ENCODE measurements around the gene TNFRSF18.
"Not testable (repeated sequence)": the region's sequence is repeated elsewhere in the genome, so short reads cannot be mapped to it uniquely, and the experiment has no call there.

TNFRSF18 gene

GRCh38 chr1:1179346-1179982 lies 26.9 kb downstream of the TNFRSF18 start:
- no peak for DNase-seq (ENCODE audit: low read depth)

DNA sequence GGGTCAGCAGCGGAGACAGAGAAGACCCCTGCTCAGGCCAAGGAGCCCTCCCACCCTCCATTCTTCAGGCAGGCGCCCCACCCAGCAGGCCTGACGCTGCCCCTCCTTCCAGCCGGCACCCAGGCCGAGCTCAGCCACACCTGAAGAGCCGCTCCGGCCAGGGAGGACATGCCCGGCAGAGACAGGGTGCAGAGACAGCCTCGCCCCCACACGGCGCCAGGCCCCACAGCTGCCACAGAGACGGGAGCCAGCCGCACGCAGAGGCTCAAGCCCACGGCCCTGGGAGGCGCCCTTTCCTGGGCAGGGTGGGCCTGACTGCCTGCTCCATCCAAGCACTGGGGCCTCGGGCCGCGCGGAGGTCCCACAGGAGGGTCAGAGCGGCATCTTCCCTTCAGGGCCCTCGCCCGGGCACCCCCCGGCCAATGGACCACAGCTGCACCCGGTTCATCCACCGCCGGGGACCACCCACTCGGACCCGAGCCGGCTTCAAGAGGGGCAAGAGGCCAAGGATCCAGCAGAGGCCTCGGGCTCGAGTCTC lies 27.5 kb downstream of the TNFRSF18 start:
- DNase-seq (ENCODE audit: low read depth): no peak

GRCh38 chr1:1177452-1178206 lies 28.8 kb downstream of the TNFRSF18 start:
- no peak for DNase-seq (ENCODE audit: low read depth)

DNA sequence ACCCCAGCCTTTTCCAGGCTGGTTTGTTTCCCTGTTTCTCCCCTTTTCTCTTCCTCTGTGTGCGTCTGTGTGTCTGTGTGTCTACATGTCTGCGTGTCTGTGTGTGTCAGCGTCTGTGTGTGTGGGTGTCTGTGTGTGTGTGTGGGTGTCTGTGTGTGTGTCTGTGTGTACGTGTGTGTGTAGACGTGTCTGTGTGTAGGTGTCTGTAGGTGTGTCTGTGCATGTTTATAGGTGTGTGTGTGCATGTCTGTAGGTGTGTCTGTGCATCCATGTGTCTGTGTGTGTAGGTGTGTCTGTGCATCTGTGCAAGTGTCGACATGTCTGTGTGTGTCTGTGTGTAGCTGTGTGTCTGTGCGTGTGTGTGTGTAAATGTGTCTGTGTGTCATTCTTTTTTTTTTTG lies 29.5 kb downstream of the TNFRSF18 start:
- no peak for DNase-seq (ENCODE audit: low read depth)

GRCh38 chr1:1176063-1176761 lies 30.2 kb downstream of the TNFRSF18 start:
- not testable (repeated sequence) for DNase-seq (ENCODE audit: low read depth)

DNA sequence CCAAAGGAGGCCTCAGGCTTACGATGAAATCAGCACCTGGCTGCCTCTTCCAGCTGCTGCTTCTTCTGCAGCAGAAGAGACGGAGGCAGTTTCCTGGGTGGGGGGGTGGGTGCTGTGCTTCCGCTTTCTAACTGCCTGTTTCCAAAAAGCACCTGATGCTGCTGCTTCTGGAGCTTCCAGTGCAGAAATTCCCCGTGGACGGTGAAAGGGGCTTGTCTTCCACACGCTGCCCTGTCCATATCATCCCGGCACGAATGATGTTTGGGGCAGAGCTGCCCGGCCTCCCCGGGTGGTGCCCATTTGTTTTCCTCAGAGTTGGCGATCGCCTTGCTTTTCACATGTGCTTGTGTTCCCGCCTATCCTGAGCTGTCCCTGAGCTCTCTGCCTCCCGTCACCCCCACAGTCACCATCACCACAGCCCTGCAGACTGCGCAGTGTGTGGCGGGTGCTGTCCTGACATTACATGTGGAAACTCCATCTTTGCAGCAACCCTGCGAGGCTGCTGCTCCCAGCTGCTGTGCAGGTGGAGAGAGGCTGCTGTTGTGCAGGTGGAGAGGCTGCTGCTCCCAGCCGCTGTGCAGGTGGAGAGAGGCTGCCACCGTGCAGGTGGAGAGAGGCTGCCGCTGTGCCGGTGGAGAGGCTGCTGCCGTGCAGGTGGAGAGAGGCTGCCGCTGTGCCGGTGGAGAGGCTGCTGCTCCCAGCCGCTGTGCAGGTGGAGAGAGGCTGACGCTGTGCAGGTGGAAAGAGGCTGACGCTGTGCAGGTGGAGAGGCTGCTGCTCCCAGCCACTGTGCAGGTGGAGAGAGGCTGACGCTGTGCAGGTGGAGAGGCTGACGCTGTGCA lies 30.9 kb downstream of the TNFRSF18 start:
- DNase-seq (ENCODE audit: low read depth): no peak

GRCh38 chr1:1173793-1174415 lies 32.5 kb downstream of the TNFRSF18 start, which contains the start of gene TTLL10:
TSS of gene TTLL10 (plus strand) at chr1:1173880. CDS start at chr1:1179216, 5,336 bp downstream.
- DNase-seq (ENCODE audit: low read depth): no peak

GRCh38 chr1:1173061-1173792 lies 33.2 kb downstream of the TNFRSF18 start:
- no peak for DNase-seq (ENCODE audit: low read depth)

DNA sequence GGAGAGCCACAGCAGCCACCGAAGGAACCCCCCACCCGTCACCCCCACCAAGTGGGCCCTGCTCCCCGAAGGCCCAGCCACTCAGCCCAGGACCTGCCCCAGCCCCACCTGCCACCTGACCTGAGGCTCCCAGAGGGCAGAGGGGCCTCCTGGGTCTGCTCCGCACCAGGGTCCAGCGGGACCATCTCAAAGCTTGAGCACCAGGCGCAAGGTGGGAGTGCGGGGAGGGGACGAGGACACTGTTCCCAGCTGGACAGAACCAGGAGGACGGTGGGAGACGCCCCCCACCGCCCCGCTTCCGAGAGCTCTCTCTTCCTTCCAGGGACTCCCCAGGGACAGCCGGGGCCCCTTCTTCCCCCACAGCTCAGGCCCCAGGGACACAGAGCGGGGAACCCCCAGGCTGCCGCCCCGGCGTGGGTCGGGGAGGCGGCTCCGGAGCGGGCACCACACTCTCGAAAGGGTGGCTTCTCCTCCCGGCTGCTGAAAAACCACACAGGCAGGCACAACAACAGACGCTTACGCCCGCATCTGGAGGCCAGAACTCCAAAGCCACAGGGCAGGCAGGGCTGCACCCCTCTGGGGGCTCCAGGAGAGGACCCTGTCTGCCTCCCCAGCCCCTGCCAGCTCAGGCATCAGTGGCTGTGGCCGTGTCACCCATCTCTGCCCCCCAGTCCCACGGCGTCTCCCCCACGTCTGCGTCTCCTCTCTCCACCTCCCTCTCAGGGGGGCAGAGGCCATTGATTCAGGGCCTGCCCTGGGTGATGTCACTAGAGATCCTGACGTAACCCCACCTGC lies 34.6 kb downstream of the TNFRSF18 start:
- no peak for DNase-seq (ENCODE audit: low read depth)

- DNase-seq (ENCODE audit: low read depth): no peak
Observed at GRCh38 chr1:1171161-1171545, 35.2 kb downstream of the TNFRSF18 start.

DNA sequence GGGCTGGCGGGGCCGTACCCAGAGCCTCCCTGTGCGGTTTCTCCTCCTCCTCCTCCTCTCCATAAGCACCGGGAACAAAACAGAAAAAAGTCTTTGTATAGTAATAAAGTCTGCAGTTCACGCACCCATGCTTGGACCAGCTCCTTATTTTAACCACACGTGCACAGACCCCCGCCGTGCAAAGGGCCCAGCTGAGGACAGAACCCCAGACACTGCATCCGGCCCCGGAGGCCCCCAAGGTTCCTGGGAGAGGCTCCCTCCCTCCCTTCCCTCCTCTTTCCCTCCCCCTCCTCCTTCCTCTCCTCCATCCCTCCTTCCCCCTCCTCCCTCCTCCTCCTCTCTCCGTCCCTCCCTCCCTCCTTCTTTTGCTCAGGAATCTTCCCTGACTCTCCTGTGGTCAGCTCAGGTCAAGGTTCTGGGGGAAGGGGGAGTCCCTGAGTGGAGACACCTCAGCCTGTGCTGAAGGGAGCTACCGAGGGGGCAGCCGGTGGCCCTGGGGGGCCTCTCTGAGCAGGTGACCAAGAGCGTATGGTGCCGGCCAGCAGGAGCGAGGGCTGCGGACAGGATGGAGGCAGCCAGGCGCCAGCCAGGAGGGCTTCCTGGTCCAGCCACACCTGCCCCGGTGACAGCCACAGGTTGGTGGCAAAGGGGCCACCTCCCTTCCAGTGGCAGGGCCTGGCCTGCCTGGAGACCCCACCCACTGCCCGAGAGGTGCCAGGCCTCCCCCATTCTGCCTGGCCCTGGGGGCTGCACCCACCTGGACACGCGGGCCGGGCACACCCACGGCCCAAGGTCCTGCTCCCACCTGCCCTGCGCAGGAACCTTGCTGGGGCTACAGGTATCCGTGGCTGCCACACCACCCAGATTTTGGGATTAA lies 35.9 kb downstream of the TNFRSF18 start:
- DNase-seq (ENCODE audit: low read depth): no peak

- no peak for DNase-seq (ENCODE audit: low read depth)
Observed at GRCh38 chr1:1169429-1170214, 36.8 kb downstream of the TNFRSF18 start.

DNA sequence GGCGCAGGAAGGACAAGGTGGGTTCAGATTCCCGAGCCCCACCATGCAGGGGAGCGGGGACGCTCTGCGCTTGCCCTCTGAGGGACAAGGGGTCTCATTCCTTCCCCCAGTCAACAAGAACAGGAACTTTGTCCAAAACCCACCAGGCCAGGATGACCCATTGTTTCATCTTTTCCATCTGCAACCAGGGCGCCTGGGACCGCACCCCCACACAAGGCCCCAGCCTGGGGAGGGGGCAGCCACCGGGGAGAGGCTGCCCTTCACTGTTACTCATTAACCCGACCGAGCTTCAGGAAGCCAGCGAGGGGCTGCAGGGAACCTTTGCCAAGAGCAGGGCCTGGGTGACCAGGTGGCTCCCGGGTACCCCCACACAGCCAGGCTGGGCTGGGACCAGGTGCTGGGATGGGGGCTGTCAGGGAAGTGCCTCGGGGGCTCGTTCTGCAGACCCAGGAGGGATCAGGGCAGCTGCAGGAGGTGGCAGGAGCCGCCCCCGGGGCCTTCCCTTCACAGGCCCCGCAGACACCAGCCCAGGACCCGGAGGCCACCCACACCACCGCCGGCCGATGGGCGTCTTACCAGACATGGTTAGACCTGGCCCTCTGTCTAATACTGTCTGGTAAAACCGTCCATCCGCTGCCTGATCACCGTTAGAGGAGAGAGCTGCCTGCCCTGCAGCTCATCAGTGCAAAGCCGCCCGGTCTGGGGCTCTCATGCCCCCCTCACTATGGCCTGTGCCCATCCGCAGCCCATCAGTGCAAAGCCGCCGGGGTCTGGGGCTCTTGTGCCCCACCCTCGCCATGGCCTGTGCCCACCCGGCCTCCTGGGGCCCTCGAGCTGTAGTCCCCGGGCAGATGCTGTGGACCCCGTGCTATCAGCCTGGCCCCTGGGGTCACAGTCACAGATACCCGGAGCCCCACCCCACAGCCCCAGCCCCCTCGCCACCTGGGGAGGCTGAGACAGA lies 37.7 kb downstream of the TNFRSF18 start:
- no peak for DNase-seq (ENCODE audit: low read depth)

GRCh38 chr1:1167841-1168450 lies 38.4 kb downstream of the TNFRSF18 start:
- no peak for DNase-seq (ENCODE audit: low read depth)

- no peak for DNase-seq (ENCODE audit: low read depth)
Observed at GRCh38 chr1:1167398-1167821, 39.0 kb downstream of the TNFRSF18 start.

DNA sequence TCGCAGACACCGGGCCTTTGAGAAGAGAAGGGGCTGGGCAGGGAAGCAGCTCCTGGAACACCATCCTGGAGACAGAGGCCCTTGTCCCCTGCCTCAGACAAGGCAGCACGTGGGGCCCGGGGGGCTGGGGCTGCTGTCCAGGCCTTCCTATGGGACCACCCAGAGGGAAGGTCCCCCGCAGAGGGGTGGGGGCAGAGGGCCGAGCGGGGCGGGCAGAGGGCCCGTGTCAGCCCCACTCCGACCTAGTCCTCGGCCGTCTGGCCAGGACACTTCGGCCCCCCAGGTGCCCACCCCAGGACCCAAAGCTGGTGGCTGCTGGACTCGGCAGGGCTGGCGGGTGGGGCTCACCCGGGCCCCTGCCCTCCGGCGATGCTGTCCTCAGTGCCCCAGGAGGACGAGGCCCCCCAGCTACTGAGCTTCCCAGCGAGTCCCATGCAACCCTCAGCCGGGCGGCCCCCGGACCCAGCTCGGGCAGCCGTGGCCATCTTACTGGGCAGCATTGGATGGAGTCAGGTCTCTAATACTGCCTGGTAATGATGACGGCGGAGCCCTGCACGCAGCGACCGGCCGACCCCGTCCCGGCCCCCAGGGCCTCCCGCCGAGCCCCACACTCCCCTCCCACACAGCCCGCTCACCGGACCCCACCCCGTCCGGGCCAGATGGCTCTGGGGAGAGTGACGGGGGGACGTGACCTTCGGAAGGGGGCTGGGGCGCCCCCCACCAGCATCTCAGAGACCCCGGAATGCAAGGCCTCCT lies 39.6 kb downstream of the TNFRSF18 start:
- no peak for DNase-seq (ENCODE audit: low read depth)
